PC-3 (cell line): ENCODE results near the gene PDS5B. TPM values are rescaled to one million over a fixed set of nuclear protein-coding genes. Genes with fewer than 3 reads are reported as not detected.

Source experiments
- ATAC-seq: fragments of 200-7000 bp; cut with Tn5 transposase; 2 replicates; pipeline ENCODE4 v1.9.1; 2020; ENCODE audit warnings: mild to moderate bottlenecking, moderate library complexity
- BruUV-seq: library from RNA; stranded (reverse); fragments of 400-500 nt; replicated peaks from 2 replicates; lab custom pipeline; 2021; lab: Mats Ljungman, UMichigan
- CTCF ChIA-PET: fragments of 300-600 bp; sonication (Branson Sonifier 250); formaldehyde crosslinking; loops from one replicate; lab custom pipeline; 2022; ENCODE audit warnings: antibody characterized with exemption; lab: Charles Lee
- POLR2A ChIA-PET: fragments of 300-600 bp; sonication (Branson Sonifier 250); formaldehyde crosslinking; loops from one replicate; lab custom pipeline; 2022; ENCODE audit warnings: antibody characterized with exemption; ENCODE audit not compliant: unreplicated experiment; lab: Charles Lee
- DNase-seq: peaks from one replicate; pipeline ENCODE4 v3.0.0-alpha.2; 2015
- H2AFZ ChIP-seq: fragments of 300-600 bp; sonication (generic); 2 replicates; pipeline ENCODE4 v1.6.0; 2016; ENCODE audit warnings: antibody characterized with exemption, low read length
- H3F3A ChIP-seq: fragments of 300-600 bp; sonication (generic); one replicate; pipeline ENCODE4 v1.6.0; 2017; ENCODE audit warnings: antibody characterized with exemption, low read length, control low read depth, mild to moderate bottlenecking; ENCODE audit not compliant: unreplicated experiment
- H3K27ac ChIP-seq: fragments of 300-600 bp; sonication (generic); 2 replicates; pipeline ENCODE4 v1.5.1; 2016; ENCODE audit warnings: mild to moderate bottlenecking, low read length
- H3K27me3 ChIP-seq: fragments of 300-600 bp; sonication (generic); 2 replicates; pipeline ENCODE4 v1.6.1; 2016; ENCODE audit warnings: low read length, mixed read lengths
- H3K36me3 ChIP-seq: fragments of 300-600 bp; sonication (generic); 2 replicates; pipeline ENCODE4 v1.6.1; 2016; ENCODE audit warnings: low read depth, mixed run types, low read length, mixed read lengths
- H3K4me1 ChIP-seq: fragments of 300-600 bp; sonication (generic); 2 replicates; pipeline ENCODE4 v1.5.1; 2016; ENCODE audit warnings: low read length; ENCODE audit not compliant: insufficient read depth
- H3K4me2 ChIP-seq: fragments of 300-600 bp; sonication (generic); 2 replicates; pipeline ENCODE4 v1.6.0; 2016; ENCODE audit warnings: low read length
- H3K4me3 ChIP-seq: fragments of 300-600 bp; sonication (generic); 2 replicates; pipeline ENCODE4 v1.5.1; 2016; ENCODE audit warnings: mild to moderate bottlenecking, low read length, mixed read lengths
- H3K79me2 ChIP-seq: fragments of 300-600 bp; sonication (generic); 2 replicates; pipeline ENCODE4 v1.6.1; 2017; ENCODE audit warnings: low read length, mixed read lengths
- H3K9ac ChIP-seq: fragments of 300-600 bp; sonication (generic); 2 replicates; pipeline ENCODE4 v1.6.0; 2016; ENCODE audit warnings: mild to moderate bottlenecking, low read length
- H3K9me2 ChIP-seq: fragments of 300-600 bp; sonication (generic); replicated peaks from 2 replicates; pipeline ENCODE4 v1.6.1; 2016; ENCODE audit warnings: mixed run types, low read length, mixed read lengths
- H3K9me3 ChIP-seq: fragments of 300-600 bp; sonication (generic); 2 replicates; pipeline ENCODE4 v1.6.1; 2016; ENCODE audit warnings: low read length, mixed read lengths
- H4K20me1 ChIP-seq: fragments of 300-600 bp; sonication (generic); 2 replicates; pipeline ENCODE4 v1.6.1; 2016; ENCODE audit warnings: low read length, mixed read lengths
- CTCF ChIP-seq: fragments of 300-600 bp; sonication (generic); conservative IDR thresholded peaks from 2 replicates; pipeline ENCODE4 v1.5.1; 2017; ENCODE audit warnings: antibody characterized with exemption, low read depth, mild to moderate bottlenecking, low read length
- EZH2 ChIP-seq: fragments of 300-600 bp; sonication (generic); IDR thresholded peaks from one replicate; pipeline ENCODE4 v1.6.1; 2017; ENCODE audit warnings: antibody characterized with exemption, mild to moderate bottlenecking, low read length; ENCODE audit not compliant: unreplicated experiment
- EZH2phosphoT487 ChIP-seq: fragments of 300-600 bp; sonication (generic); IDR thresholded peaks from 2 replicates; pipeline ENCODE4 v1.6.1; 2018; ENCODE audit warnings: mild to moderate bottlenecking, antibody characterized with exemption, low read length, borderline replicate concordance
- intact Hi-C: fragments of 100-400 bp; cut with micrococcal nuclease; formaldehyde crosslinking; loops from 2 replicates; pipeline ENCODE4 v1.9.0; 2023
- total RNA-seq: library from RNA; depleted of rRNA; stranded (reverse); fragments of >200 nt; gene quantifications from 2 replicates; pipeline ENCODE4 v1.2.3, GENCODE V29; 2014

PDS5B gene
- total RNA-seq, 1 experiment from 2014 or later = 20.3 TPM

GRCh38 chr13:32737679-32738078, 151.4 kb downstream of the PDS5B start:
- no peak overlapping the region for H3K9ac ChIP-seq
- DNase-seq (no peak), ATAC-seq (no peak)
- no peaks in the 10 kb centered on the region for H4K20me1 ChIP-seq
- H3K4me3 ChIP-seq = no peak overlapping the region
- no peak overlapping the region for H3K4me2 ChIP-seq
- no peaks in the 10 kb centered on the region for H3K27me3 ChIP-seq
- no peaks in the 10 kb centered on the region for H3K9me2 ChIP-seq
- POLR2A ChIA-PET = no interaction called here
- H3K27ac ChIP-seq = no peak overlapping the region
- H3K9me3 ChIP-seq = no peaks in the 10 kb centered on the region
- CTCF ChIA-PET = no interaction called here
- TF ChIP-seq CTCF (no peak), EZH2 (no peak), EZH2phosphoT487 (no peak)
- H3K36me3 ChIP-seq = peaks cover 4% of the 10 kb centered on the region; the same call in 1 of the 2 replicates
- H3K79me2 ChIP-seq = no peaks in the 10 kb centered on the region; the same call in 1 of the 2 replicates
- H3F3A ChIP-seq = no peaks in the 10 kb centered on the region
- no peaks in the 10 kb centered on the region for H3K4me1 ChIP-seq
- intact Hi-C loops = no loop called here
- no peak overlapping the region for H2AFZ ChIP-seq
- BruUV-seq = no TSS peak

- H3K36me3 ChIP-seq = peaks cover 15% of the 10 kb centered on the region; the same call in 1 of the 2 replicates
- no peak overlapping the region for H3K27ac ChIP-seq
- no peaks in the 10 kb centered on the region for H3K4me1 ChIP-seq
- DNase-seq = no peak
- no peaks in the 10 kb centered on the region for H3K27me3 ChIP-seq
- H3K4me3 ChIP-seq = no peak overlapping the region
- CTCF ChIA-PET = no interaction called here
- H3F3A ChIP-seq = no peaks in the 10 kb centered on the region
- no TSS peak for BruUV-seq
- POLR2A ChIA-PET = no interaction called here
- no peaks in the 10 kb centered on the region for H3K9me2 ChIP-seq
- ATAC-seq = no peak
- no peaks in the 10 kb centered on the region for H4K20me1 ChIP-seq
- no peaks in the 10 kb centered on the region for H3K79me2 ChIP-seq
- intact Hi-C loops = no loop called here
- no peaks in the 10 kb centered on the region for H3K9me3 ChIP-seq
- H3K4me2 ChIP-seq = no peak overlapping the region
- TF ChIP-seq EZH2 = no peak
- no peak for TF ChIP-seq EZH2phosphoT487
- no peak for TF ChIP-seq CTCF
- no peak overlapping the region for H3K9ac ChIP-seq
- H2AFZ ChIP-seq = no peak overlapping the region
Observed at GRCh38 chr13:32745509-32745908, 159.3 kb downstream of the PDS5B start.

- Histone ChIP-seq H3K79me2 (no peaks in the 10 kb centered on the region), H3F3A (no peaks in the 10 kb centered on the region), H3K9ac (no peak overlapping the region), H4K20me1 (no peaks in the 10 kb centered on the region), H3K9me2 (no peaks in the 10 kb centered on the region), H3K27me3 (no peaks in the 10 kb centered on the region), H3K4me1 (no peaks in the 10 kb centered on the region), H3K9me3 (no peaks in the 10 kb centered on the region), H3K4me3 (no peak overlapping the region), H3K4me2 (no peak overlapping the region), H3K36me3 (peaks cover 15% of the 10 kb centered on the region; the same call in 1 of the 2 replicates), H3K27ac (no peak overlapping the region), H2AFZ (no peak overlapping the region)
- DNase-seq = no peak
- CTCF ChIA-PET = no interaction called here
- POLR2A ChIA-PET = no interaction called here
- no TSS peak for BruUV-seq
- TF ChIP-seq EZH2 (no peak), EZH2phosphoT487 (no peak), CTCF (no peak)
- no peak for ATAC-seq
- intact Hi-C loops = no loop called here
Observed at GRCh38 chr13:32746474-32746873, 160.2 kb downstream of the PDS5B start.
